DMS114 treated with DMSO at 0.1 percent for 48 hours (cell line): ENCODE results near the gene WNT4.

Experiments used
- DNase-seq: peaks from one replicate; lab custom pipeline; 2025; ENCODE audit not compliant: unreplicated experiment; lab: John Stamatoyannopoulos, UW

WNT4 gene

DNA sequence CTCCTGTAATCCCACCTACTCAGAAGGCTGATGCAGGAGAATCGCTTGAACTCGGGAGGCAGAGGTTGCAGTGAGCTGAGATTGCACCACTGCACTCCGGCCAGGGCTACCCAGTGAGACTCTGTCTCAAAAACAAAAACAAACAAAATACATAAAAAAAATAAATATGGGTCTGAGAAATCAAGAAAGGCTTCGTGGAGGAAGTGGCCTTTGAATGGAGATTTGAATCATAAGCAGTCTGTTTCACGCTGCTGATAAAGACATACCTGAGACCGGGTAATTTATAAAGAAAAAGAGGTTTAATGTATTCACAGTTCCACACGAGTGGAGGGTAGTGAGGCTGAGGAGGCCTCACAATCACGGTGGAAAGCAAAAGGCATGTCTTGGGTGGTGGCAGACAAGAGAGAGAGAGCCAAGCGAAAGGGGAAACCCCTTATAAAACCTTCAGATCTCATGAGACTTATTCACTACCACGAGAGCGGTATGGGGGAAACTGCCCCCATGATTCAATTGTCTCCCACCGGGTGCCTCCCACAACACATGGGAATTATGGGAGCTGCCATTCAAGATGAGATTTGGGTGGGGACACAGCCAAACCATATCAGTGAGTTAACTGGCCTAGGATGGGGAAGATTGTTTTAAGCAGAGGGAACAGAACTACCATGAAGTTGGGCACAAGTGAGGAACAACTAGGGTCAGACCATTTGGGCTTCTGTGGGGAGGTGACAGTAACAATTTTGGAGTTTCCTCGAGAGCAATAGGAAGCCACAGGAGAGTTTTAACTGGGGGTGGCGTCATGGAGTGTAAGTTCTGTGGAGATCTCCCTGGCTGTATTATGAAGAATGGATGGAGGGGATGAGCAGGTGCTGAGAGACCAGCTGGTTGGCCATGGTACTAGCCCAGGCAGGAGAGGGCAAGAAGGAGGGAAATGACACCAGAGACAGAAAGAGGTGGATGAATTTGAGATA is 22.2 kb upstream of the WNT4 start:
- no peak for DNase-seq

GRCh38 chr1:22163564-22163963 is 20.7 kb upstream of the WNT4 start:
- DNase-seq: no peak

DNA sequence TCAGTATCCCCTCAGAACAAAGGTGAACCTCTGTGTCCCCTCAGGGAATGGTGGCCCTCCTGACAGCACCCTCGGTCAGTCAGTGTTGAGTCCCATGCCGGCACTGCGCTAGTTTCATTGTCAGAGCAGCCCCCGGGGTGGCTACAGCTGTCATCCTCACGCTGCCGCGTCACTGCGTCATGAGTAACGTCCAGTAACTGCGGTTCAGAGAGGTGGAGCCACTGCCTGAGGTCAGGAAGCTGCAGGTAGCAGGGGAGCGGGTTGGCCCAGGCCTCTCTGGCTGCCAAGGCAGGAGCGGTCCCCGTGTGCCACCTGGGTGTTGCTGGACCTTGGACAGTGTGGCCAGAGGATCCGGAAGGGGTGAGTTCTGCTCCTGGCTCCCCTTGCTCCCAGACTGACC is 20.2 kb upstream of the WNT4 start:
- no peak for DNase-seq

DNA sequence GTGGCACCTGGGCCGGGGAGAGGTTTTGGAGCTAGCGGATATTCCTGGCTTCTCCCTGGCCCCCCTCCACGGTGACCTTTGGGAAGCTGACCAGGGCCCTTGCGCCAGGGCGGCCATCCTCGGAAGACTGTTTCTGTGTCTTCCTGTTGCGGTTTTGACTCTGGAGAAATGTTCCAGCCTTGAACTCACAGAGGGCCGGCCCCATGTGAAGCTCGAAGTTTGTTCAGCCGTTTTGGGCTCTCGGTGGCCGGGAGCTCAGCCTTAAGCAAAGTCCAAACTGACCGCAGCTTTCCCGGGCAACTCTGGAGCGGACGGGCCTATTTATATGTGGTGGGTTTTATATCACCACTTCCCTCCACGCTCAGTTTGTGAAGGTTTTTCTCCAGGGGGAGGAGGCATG is 17.0 kb upstream of the WNT4 start:
- DNase-seq: no peak

DNA sequence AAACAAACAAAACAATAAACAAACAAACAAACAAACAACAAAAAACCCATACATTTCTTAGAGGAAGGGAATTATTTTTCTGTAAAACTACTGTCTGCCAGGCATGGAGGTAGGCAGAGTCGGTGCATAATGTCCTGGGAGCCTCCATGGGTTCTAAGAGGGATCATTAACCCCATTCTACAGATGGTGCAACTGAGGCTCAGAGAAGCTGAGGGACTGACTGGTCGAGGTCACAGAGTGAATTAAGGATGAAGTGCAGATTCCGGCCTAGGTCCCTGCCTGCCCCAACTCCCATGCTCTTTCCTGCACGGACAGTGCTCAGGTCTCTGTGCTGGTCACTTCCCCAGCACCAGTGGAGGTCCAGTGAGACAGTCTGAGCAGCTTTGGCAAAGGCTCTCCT is 15.8 kb upstream of the WNT4 start:
- DNase-seq: no peak

DNA sequence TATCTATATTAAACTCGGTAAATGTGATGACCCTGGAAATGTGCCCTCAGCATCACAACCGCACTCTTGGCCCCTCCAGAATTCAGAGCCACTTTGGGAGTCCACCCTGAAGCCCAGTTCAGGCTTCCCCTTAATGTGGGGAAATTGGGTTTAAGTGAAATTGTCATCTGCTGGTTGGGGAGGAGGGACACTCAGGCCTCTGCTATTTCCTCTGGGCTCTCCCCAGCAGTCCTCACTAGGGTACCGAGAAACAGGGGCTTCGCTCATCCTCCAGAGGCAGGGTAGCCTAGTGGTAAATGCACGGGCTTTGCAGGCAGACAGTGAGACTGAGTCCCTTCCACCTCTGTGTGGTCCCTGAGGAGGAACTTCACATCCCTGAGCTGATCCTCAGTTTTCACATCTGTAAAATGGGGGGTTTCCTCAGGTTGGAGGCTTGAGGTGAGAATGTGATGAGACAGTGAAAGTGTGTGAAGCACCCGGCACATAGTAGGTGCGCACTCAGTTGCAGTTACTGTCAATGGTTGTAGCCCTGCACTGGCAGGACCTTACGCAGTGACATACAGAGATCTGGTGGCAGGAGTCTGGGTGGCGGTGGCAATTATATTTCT is 14.6 kb upstream of the WNT4 start:
- no peak for DNase-seq

GRCh38 chr1:22155517-22155916 is 12.6 kb upstream of the WNT4 start:
- DNase-seq: no peak

DNA sequence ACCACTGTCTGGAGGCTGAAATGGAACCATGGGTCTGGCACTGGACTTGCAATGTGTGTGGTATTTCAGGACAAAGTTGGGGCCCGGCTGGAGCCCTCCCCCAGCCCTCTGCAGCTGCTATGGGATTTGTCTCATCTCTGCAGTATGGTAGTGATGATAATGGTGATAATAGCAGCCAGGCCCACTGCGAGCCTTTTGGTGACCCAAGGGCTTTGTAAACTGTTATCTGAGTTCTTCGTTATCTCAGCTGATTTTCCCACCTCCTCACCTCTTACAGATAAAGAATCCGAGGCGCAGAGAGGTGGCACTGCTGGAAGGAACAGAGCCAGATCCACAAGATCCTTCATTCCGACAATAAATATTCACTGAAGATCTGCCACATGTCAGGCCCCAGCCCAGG is 11.7 kb upstream of the WNT4 start:
- no peak for DNase-seq

DNA sequence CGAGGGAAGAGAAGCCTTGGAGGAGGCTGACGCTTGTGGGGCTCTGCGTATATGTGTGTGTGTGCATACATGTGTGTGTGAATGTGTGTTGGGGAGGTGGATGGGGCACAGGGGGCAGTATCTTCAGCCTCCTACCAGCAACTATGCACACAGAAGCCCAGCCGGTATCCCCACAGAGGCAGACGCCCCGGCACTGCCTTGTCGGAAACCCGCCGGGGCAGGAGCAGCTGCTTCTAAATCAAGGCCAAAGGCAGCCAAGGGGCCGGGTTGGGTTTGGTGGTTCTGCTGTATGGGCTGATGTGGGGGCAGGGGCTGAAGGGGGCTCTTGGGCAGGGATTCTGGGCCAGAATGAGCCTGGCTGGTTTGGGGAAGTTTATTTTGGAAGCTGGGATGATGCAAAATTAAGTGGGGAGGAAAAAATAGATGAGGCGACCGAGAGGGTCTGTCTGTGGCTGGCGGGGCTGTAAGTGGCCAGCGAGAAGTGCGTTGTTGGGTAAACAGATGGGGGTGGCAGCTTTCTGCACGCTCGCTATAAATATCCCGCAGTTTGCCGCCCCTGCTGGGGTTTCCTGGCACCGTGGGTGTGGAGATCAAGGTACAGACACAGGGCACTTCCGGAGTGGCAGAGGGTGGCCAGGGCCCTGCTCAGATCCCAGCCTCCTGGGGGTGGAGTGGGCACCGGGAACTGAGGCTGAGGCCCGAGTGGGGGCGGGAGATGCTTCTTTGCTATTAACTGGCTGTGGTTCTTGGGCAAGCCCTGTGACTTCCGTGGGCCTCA is 11.0 kb upstream of the WNT4 start:
- DNase-seq: no peak

- no peak for DNase-seq
Observed at GRCh38 chr1:22150923-22151322, 8.0 kb upstream of the WNT4 start.

- DNase-seq: no peak
Observed at GRCh38 chr1:22142315-22143064, 407 bp downstream of the WNT4 start.

GRCh38 chr1:22141554-22142314 is 1.2 kb downstream of the WNT4 start:
- no peak for DNase-seq

DNA sequence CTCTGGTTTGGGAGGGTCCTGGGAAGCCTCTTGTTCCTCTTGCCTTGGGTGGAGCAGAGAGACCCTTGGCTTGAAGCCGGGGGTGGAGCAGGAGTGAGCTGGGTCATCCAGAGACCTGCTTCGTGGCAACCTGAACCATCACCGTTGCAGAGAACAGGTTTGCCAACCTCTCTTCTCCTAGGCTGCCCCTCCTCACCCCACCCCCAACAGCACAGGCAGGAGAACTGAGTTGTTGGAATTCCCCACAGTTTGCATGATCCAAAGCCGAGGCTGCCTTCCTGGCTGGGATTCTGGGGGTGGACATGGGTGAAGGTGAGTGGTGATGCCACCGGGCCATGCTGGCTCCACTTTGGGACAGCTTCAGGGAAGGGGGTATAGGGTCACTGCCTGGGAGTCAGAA is 2.2 kb downstream of the WNT4 start:
- DNase-seq: no peak

- DNase-seq: no peak
Observed at GRCh38 chr1:22139817-22140216, 3.1 kb downstream of the WNT4 start.

- DNase-seq: no peak
Observed at GRCh38 chr1:22139066-22139594, 3.8 kb downstream of the WNT4 start.

- no peak for DNase-seq
Observed at GRCh38 chr1:22137004-22137720, 5.7 kb downstream of the WNT4 start.

DNA sequence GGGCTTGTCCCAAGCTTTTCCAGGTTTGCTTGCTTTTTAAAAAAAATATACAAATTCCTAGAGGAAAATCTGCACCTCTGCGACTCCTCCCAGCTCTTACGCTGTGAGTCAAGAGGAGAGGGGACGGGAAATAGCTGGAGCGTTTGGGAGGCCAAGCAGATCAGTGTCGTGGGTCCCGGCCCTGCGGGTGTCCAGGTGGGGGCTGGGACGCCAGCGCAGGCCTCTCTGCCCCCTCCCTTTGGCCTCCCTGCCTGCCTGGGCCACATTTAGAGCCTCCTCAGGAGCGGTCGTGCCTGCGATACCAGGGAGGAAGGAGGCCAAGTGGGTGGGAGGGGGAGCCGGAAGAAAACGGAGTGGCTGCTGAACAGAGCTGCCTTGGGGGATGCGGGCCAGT is 9.0 kb downstream of the WNT4 start:
- DNase-seq: no peak

DNA sequence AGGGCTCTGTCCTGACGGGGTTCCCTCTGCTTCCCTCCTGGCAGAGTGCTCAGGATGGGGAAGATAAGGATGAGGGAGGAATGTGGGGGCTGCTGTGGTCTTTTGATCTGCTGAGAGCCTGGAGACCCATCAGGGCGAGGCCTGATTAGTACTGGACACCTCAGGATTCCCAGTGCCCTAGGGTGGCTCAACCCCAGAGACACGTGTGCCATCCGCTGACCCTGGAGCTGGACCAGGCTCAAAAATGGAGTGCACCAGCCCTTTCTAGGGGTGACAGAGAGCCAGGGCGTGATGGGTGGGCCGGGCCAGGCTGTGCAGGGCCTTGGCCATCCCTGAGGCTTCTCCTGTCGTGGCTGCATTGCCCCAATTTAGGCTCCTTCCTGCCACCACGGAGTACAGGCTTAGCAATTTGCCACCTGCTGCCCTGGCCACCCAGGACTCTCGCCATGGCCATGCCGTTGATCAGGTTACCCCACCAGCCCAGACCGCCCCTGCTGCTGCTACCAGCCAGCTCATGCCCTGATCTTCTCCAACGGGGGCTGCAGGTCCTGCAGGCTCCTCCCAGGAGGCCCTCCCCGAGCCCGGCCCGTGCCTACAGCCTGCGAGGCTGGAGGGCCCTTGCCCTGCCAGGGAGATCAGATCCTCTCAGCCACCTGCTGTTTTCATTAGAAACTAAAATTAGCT is 9.5 kb downstream of the WNT4 start:
- no peak for DNase-seq
